DND-41 (cell line): ENCODE results near the gene ABHD17A.

ENCODE experiments used
- ATAC-seq: fragments of 200-7000 bp; cut with Tn5 transposase; 3 replicates; pipeline ENCODE4 v1.9.1; 2021; ENCODE audit warnings: low read depth; ENCODE audit not compliant: insufficient read depth
- DNase-seq: peaks from one replicate; pipeline ENCODE4 v3.0.0-alpha.2; 2020
- H2AFZ ChIP-seq: 2 replicates; pipeline ENCODE4 v1.6.0; 2012; ENCODE audit warnings: low read depth, low read length
- H3K27ac ChIP-seq: 2 replicates; pipeline ENCODE4 v1.5.1; 2012; ENCODE audit warnings: low read length, inconsistent platforms
- H3K27me3 ChIP-seq: fragments of 200-600 bp; sonication (generic); 2 replicates; pipeline ENCODE4 v1.6.0; 2012; ENCODE audit warnings: low read length, mild to moderate bottlenecking, inconsistent platforms; ENCODE audit not compliant: insufficient read depth, poor library complexity
- H3K36me3 ChIP-seq: 2 replicates; pipeline ENCODE4 v1.5.1; 2012; ENCODE audit warnings: low read length, inconsistent platforms; ENCODE audit not compliant: insufficient read depth
- H3K4me1 ChIP-seq: 2 replicates; pipeline ENCODE4 v1.5.1; 2012; ENCODE audit warnings: mild to moderate bottlenecking, low read length; ENCODE audit not compliant: insufficient read depth
- H3K4me2 ChIP-seq: 2 replicates; pipeline ENCODE4 v1.6.0; 2012; ENCODE audit warnings: mild to moderate bottlenecking, moderate library complexity, low read length, inconsistent platforms; ENCODE audit not compliant: insufficient read depth
- H3K4me3 ChIP-seq, 2 experiments: fragments of 200-600 bp in 1 of 2; shearing (Covaris generic) in 1 of 2; 2 replicates each; pipeline ENCODE4 v1.5.1; 2012 to 2016; ENCODE audit warnings: inconsistent platforms in 2 of 2, low read length in 2 of 2, mild to moderate bottlenecking in 2 of 2, low read depth in 1 of 2, moderate library complexity in 1 of 2
- H3K79me2 ChIP-seq: 2 replicates; pipeline ENCODE4 v1.6.0; 2012; ENCODE audit warnings: low read length, inconsistent platforms; ENCODE audit not compliant: insufficient read depth
- H3K9ac ChIP-seq: 2 replicates; pipeline ENCODE4 v1.6.0; 2012; ENCODE audit warnings: low read depth, mild to moderate bottlenecking, inconsistent platforms, low read length, moderate library complexity
- H3K9me3 ChIP-seq: 2 replicates; pipeline ENCODE4 v1.5.1; 2012; ENCODE audit warnings: low read length, moderate library complexity, mild to moderate bottlenecking, inconsistent platforms; ENCODE audit not compliant: insufficient read depth, severe bottlenecking
- H4K20me1 ChIP-seq: 2 replicates; pipeline ENCODE4 v1.6.0; 2012; ENCODE audit warnings: low read length; ENCODE audit not compliant: insufficient read depth
- EZH2 ChIP-seq: IDR thresholded peaks from 3 replicates; pipeline ENCODE4 v1.6.1; 2012; ENCODE audit warnings: borderline replicate concordance, low read depth, mild to moderate bottlenecking, moderate library complexity, low read length, inconsistent platforms; ENCODE audit not compliant: severe bottlenecking
- TF ChIP-seq, protein P1 (sequence below): IDR thresholded peaks from 2 replicates; pipeline ENCODE4 v1.5.1; 2012; ENCODE audit warnings: borderline replicate concordance, low read length, moderate library complexity, mild to moderate bottlenecking; ENCODE audit not compliant: poor library complexity, severe bottlenecking; ENCODE audit errors: extremely low read depth

ABHD17A gene

DNA sequence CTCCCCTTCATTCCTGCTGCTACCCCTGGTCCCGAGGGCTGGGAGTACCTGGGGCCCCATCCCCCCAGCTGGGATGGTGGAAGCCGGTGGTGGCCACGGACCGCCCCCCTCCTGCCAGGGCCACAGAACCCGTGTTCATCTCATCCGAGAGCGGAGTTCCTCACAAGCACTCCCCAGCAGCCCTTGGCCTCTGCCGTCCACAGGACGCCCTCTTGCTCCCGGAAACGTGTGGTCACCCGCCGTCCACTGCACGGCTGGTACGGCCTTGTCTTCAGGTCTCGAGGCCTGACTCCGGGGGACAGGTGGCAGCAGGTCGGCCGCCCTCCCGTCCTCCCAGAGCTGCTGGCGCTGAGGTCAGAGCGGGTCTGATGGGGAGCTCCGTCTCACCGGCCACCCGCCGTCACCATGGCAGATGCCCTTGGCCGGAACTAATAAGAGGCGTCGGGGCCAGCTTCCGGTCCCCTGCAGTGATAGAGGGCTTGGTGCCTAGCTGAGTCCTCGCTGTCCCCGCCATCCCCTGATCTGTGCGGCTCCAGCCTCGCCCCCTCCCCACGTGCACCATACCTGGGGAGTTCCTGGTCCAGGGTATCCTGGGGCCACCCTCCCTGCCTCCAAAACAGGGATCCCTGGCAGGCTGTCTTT is 39.1 kb upstream of the ABHD17A start:
- no peak overlapping the region for H2AFZ ChIP-seq
- H3K79me2 ChIP-seq, result no peaks in the 10 kb centered on the region
- H3K9ac ChIP-seq, result no peak overlapping the region
- no peak for DNase-seq
- no peak overlapping the region for H3K27ac ChIP-seq
- ATAC-seq, result no peak
- H3K4me2 ChIP-seq, result no peak overlapping the region
- TF ChIP-seq, protein P1, sequence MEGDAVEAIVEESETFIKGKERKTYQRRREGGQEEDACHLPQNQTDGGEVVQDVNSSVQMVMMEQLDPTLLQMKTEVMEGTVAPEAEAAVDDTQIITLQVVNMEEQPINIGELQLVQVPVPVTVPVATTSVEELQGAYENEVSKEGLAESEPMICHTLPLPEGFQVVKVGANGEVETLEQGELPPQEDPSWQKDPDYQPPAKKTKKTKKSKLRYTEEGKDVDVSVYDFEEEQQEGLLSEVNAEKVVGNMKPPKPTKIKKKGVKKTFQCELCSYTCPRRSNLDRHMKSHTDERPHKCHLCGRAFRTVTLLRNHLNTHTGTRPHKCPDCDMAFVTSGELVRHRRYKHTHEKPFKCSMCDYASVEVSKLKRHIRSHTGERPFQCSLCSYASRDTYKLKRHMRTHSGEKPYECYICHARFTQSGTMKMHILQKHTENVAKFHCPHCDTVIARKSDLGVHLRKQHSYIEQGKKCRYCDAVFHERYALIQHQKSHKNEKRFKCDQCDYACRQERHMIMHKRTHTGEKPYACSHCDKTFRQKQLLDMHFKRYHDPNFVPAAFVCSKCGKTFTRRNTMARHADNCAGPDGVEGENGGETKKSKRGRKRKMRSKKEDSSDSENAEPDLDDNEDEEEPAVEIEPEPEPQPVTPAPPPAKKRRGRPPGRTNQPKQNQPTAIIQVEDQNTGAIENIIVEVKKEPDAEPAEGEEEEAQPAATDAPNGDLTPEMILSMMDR, result no peak
- TF ChIP-seq EZH2, result no peak
- H3K9me3 ChIP-seq, result no peaks in the 10 kb centered on the region
- H3K27me3 ChIP-seq, result no peaks in the 10 kb centered on the region
- peaks cover 39% of the 10 kb centered on the region for H3K36me3 ChIP-seq
- no peak overlapping the region for H3K4me3 ChIP-seq
- no peaks in the 10 kb centered on the region; the same call in none of the 2 replicates for H4K20me1 ChIP-seq
- H3K4me1 ChIP-seq, result peaks cover 9% of the 10 kb centered on the region

DNA sequence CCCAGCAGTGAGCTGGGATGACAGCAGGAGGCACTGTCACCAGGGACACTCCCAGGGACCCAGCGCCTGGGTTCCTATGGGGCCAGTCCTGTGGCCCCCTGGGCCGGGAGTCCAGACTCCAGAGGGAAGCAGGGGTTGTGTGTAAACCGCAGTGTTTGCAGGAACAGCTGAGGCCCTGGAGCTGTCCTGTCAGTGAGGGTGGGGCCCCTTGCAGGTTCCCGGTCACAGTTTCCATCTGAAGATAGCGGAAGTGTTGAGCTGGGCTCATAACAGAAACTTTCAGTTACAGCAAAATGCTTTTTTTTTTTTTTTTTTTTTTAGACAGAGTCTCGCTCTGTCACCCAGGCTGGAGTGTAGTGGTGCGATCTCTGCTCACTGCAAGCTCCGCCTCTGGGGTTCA is 38.0 kb upstream of the ABHD17A start:
- DNase-seq (no peak), ATAC-seq (no peak)
- Histone ChIP-seq H3K27ac (no peak overlapping the region), H3K9me3 (no peaks in the 10 kb centered on the region), H3K4me2 (no peak overlapping the region), H3K27me3 (no peaks in the 10 kb centered on the region), H3K4me1 (peaks cover 4% of the 10 kb centered on the region; the same call in 1 of the 2 replicates), H3K9ac (no peak overlapping the region), H3K36me3 (peaks cover 46% of the 10 kb centered on the region), H3K4me3 (no peak overlapping the region), H3K79me2 (no peaks in the 10 kb centered on the region), H2AFZ (no peak overlapping the region), H4K20me1 (no peaks in the 10 kb centered on the region; the same call in 1 of the 2 replicates)
- TF ChIP-seq, protein P1, result no peak

DNA sequence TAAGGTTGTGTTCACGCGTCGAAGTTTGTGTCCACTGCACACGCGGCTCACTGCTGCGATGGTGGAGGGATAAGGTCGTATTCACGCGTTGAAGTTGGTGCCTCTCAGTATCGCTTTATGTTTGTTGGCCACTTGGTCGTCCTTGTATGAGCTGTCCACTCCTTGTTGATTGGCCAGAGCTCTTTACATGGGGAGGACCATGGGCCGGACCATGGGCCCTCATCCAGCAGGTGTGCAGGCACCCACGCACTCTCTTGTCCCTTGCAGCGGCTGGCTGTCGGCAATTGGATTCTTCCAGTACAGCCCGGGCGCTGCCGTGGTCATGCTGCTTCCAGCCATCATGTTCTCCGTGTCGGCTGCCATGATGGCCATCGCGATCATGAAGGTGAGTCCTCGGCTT is 37.5 kb upstream of the ABHD17A start:
- no peaks in the 10 kb centered on the region; the same call in 1 of the 2 replicates for H4K20me1 ChIP-seq
- H3K27ac ChIP-seq, result no peak overlapping the region
- no peak overlapping the region for H3K4me3 ChIP-seq
- H3K79me2 ChIP-seq, result no peaks in the 10 kb centered on the region
- DNase-seq, result no peak
- H3K27me3 ChIP-seq, result no peaks in the 10 kb centered on the region
- H3K9me3 ChIP-seq, result no peaks in the 10 kb centered on the region
- no peak overlapping the region for H3K4me2 ChIP-seq
- peaks cover 2% of the 10 kb centered on the region; the same call in 1 of the 2 replicates for H3K4me1 ChIP-seq
- no peak overlapping the region for H3K9ac ChIP-seq
- no peak for ATAC-seq
- H2AFZ ChIP-seq, result no peak overlapping the region
- H3K36me3 ChIP-seq, result peaks cover 51% of the 10 kb centered on the region
- no peak for TF ChIP-seq EZH2

DNA sequence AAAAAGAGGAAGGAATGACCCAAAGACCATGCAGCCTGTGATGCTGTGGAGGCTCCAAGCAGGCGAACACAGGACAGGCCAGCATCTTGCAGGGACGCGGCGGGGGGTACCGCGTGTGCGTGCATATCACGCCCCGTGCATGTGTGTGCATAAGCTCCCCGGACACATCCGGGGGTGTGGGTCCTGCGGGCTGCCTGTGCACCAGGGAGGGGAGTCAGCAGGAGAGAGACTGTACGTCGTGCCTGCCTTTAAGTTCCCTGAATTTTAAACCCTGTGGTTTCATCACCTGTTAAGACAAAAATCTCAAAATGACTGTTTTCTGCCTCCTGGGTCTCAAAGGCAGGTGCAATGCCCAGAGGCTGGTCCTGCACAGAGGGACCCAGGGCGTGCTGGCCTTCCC is 36.5 kb upstream of the ABHD17A start:
- Histone ChIP-seq H2AFZ (no peak overlapping the region), H3K4me1 (no peaks in the 10 kb centered on the region), H3K9me3 (no peaks in the 10 kb centered on the region), H3K4me2 (no peak overlapping the region), H4K20me1 (no peaks in the 10 kb centered on the region; the same call in 1 of the 2 replicates), H3K4me3 (no peak overlapping the region), H3K36me3 (peaks cover 57% of the 10 kb centered on the region), H3K27me3 (no peaks in the 10 kb centered on the region), H3K9ac (no peak overlapping the region), H3K79me2 (no peaks in the 10 kb centered on the region), H3K27ac (no peak overlapping the region)
- no peak for ATAC-seq
- no peak for DNase-seq
- TF ChIP-seq EZH2, result no peak
- TF ChIP-seq, protein P1, result no peak
